GM21717 (cell line): Measurements from ENCODE around the gene ERMN.

ENCODE experiments used
- ATAC-seq: cut with Tn5 transposase; IDR thresholded peaks from one replicate; pipeline ENCODE4 v1.9.1; 2021; ENCODE audit warnings: mild to moderate bottlenecking, moderate library complexity; ENCODE audit not compliant: unreplicated experiment

The ERMN gene

DNA sequence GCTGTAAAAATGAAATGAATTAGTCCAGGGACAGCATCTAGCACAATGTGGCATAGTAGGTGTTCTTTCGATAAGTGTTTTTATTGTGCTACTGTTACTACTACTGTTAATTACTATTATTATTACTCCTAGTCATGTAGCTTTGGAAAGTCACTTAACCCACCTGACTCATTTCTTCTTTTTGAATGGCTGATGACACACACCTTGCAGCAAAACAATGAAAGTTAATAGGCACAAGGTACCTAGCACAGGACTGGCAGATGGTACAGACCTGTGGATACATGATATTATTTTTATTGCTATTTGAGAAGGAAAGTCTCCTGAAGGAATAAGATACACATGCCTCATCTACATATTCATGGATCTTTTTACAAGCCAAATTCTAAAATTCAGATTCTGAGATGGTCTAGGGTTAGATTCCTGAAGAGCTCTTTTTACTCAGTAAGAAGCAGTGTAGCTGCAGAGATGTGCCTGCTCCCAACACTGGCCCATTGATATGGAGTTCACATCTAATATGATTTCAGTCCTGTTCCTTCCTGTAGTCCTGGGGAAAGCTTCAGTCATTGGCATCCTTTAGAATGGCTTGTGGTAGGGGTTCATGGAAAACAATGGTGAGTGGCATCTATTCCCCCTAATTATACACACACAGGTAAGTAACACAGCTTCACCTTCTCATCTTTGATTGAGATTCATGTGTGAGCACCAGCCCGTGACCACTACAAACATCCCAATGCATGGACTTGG lies 7.9 kb upstream of the ERMN start:
- ATAC-seq: no peak

DNA sequence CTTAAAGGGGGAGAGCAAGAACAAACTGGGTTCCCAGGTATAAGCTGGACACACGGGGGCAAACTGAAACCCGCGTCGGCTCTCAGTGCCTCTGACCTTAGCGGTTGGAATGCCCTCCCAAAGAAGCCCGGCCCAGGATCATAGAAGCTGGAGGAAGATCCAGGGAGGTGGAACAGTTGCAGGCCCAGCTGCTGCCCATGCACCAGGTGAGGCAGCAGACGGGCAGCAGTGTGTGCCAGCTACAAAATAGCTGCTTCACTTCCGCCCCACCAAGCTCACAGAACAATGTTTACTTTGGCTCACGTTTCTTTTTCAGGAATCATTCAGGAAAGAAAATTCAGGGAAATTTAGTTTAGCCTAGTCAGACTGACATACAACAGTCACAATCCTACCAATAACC lies 3.9 kb upstream of the ERMN start:
- ATAC-seq: no peak

DNA sequence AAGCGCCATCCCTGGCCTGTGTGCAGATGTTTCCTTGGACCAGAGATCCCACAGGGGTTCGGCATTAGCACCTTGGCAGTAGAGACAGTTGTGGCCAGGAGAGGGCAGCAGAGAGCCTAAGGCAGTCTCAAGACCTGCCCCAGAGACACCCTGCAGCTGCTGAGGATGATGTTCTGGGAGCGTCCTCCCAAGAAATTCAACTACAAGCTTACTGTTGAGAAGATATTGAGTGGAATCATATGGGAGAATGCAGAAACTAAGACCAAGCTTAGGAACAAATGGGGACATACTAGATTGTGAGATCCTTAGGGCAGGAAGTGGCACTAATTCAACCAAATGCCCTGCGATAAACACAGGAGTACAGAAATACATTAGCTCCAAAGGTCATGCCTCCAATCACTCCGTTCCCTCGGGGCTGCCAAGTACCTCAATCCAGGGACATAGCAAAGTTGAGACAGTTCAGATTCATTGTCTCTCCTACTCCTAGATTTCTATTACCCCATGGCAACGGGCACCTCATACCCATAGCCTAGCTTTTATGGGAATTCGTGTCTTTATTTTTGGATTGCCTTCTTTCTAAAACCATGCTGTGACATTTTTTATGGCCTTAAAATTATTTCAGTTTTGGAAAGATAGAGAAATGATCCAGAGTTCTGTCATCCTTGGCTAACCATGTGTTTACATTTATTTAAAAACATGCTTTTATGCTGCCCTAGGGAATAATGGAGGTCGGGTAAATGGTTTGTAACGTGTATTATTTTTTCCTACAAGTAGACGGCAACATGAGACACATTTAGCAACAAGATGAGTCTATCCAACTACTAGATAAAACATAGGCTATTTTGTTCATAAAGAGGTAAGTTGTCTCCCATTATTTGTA lies 2.2 kb upstream of the ERMN start:
- peak; percentile 99 for ATAC-seq

DNA sequence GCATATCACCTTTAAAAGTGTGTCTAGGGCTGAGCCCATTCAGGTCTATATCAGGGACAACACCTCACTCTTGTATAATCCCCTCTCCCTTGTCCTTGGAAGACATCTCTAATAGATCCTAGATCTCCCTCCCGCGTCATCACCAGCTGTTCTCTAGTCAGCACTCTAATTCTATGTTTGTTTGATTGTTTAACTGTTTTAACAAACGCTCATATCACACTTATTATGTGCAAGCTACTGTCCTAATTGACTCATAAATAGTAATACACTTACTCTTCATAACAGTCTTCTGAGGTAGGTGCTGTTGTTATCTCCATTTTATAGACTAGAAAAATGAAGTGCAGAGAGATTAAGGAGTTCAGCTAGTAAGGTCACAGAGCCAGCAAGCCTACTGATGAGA lies 1.6 kb upstream of the ERMN start:
- ATAC-seq: peak; percentile 7

DNA sequence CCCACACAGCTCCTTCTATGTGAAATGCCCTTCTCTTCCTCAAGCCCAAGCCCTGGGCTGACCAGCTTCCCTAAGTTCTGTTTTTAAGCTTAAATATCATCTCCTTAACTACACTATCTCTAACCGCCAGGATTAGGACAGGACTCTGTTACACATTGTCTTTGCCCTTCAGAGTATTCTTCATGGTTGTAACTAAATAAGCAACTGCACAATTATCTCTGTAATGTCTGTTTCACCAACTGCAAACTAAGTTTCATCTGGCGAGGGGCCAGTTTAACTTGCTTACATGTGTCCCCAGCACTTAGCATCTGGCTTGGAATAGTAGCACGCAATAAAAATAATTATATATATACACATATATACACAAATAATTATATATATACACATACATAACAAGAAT lies 1.1 kb upstream of the ERMN start:
- no peak for ATAC-seq

DNA sequence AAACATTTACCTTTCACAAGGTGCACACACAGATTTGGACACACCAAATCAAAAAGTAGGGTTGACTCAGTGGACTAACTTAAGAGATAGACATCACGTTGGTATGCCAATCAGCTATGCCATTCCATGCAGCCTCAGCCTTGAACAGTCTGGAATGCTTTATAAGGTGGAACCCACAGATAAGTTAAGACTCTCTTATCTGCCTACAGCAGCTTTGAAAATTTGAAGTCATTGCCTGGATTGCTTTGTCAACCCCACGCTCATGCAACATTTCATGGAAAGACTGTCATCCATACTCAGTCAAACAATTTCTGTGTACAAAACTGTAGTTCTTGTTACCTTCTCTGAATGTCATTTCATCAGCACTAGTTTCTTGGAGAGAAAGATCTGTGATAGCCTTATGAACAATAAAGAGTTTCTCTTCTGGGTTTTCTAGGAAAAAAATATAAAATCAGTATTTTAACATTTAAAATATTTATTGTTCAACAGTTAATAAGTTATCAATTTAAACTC lies 1.2 kb downstream of the ERMN start:
- ATAC-seq: no peak

DNA sequence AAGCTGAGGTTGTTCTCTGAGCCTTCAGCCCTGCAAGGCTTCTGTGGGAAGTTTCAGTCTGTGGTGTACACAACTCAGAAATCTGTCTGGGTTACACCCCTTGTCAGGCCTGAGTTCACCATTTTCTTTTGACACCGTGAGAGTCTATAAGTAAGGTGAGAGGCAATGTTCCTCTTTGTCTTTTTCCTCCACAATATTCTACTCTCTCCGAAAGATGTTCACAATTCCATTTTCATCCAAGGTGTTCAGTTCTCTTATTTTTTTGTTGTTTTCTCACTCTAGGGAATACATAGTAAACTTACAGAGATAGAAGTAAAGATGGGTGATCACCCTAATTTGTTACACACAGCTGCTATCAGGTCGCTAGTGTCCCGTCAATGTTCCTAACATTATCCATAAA lies 3.2 kb downstream of the ERMN start:
- no peak for ATAC-seq

DNA sequence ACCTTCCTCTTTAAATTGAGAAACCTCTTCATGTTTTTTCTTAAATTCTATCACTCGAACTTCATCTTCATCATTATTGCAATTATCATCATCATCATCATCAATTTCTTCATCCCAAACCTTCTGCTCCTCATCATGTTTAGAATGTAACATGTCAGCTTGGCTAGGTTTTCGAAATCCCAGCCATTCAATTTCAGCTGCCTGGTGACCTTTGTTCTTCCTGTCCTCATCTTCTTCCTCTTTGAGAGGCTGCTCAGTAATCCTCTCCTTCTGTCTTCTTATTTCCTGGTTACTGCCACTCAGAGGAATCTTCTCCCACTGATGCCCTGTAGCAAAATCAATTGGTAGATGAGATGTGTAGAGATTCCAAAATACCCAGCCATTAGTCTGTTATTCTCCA lies 4.2 kb downstream of the ERMN start:
- ATAC-seq: no peak

DNA sequence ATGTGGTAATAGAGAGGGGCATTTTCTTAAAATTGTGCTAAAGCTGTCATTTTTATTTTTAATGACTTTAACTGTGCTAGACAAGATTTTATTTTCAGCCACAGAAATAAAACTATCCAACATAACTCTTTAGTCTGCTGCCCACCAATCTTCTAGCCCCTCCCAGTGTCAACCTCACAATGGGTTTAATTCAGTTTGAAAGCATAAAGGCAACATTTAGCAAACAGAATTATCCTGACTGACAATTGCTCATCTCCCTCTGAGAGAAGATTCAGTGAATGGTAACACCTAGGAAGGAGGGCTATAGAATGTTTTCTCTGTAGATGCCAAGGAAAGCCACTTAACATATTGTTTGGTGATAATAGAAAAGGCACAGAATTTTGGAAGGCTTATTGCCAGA lies 5.2 kb downstream of the ERMN start:
- ATAC-seq: no peak

DNA sequence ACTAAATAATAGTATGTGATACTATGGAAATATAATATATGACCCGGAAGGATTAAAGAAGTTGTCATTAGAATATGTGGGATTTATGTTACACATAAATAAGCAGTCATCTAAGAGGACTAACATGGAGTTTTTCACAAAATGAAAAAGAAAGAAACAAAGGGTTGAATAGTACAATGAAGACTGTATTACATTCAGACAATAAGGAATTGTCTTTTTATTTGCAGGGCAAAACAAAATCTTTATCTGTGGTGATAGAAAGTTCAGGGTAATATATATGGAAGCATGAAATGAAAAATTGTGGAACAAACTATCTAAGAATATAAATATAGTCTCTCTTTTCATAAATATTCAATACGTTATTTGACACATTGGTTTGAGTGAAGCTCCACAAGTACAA lies 5.8 kb downstream of the ERMN start:
- no peak for ATAC-seq

DNA sequence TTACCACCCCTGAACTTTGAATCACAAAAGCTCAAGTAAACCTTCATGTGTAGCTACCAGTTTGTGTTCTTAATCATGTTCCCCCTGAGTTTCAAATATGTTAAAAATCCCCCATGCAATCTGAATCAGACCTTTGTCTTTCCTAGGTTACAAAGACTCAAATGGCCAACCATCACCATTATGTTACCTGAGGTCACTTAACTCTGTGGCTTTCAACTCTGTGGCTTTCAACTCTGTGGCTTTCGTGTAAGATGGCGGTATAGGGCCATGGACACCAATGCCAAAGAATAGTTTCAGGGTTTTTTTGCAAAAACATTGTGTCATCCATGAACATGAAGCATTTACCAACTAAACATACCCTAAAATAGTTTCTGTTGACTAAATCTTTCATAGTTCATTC lies 6.7 kb downstream of the ERMN start:
- no peak for ATAC-seq

DNA sequence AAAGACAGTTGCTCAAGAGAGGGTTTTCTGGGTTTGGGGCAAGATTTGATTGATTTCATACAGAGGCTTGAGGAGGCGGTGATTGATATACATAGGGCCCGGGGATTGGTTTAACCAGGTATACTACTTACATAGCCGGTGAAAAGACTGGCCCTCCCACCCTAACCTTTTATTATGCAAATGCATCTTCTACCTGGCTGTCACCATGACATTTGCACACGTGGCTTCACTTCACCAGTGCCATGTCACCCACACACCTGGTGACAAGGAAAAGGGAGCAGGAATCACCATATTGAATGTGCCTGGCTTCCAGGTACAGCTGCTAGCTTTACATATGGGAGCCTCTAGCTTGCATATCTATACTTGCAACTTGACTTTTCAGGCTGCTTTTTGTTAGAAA lies 9.7 kb downstream of the ERMN start:
- ATAC-seq: no peak

DNA sequence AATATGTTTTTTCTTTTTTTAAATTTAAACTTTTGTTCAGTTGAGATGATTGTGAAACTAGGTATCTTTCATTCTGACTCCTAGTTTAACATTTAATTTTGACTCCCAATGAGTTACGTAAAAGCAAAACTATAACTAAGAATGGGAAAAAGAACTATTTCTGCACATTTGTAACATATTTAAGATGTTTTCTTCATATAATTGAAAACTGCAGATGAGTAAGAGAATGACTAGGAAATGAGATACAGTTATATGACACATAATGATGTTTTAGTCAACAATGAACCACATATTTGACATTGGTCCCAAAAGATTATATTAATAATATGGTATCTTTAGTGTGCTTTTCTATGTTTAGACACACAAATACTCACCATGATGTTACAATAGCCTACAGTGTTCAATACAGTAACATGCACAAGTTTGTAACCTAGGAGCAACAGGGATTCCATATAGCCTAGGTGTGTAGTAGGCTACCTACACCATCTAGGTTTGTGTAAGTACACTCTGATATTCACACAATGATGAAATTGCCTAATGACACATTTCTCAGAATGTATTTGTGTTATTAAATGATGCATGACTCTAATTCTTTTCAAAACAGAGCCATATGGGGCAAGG lies 12.6 kb downstream of the ERMN start:
- peak; percentile 49 for ATAC-seq

DNA sequence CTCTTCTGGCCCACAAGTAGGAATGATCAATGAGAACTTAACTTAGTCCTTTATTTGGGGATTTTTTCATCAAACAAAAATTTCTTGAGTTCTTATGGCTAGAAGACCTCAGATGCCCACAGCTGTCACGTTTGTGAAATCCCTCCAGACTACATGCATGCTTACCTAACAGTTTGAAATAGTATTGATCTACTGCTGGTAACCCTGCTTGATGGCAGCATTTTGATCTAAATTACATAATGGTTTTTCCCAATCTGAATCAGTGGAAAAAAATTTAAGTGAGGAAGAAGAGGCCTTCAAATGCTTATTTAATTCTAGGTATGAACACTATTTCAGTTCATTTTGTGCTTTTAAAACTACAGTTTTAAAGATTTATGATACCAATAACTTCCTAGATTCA lies 13.9 kb downstream of the ERMN start:
- no peak for ATAC-seq

DNA sequence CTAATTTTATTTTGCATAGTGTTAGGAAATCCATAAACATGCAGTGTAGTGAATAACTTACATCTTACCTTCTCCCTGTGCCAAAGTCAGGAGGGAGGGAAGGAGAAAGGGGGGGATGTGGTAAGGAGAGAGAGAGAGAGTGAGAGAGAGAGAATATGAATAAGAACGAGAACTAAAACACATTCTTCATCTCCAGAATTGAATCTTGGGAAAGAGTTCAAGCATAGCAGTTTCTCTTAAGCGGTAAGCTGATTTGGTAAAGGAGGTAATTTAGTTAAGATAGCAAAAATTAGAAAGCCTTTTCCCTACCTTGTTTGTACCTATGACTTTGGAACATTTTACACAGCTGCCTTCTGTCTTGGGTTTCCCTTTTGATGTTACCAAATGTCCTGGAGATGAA lies 15.7 kb downstream of the ERMN start:
- ATAC-seq: no peak

DNA sequence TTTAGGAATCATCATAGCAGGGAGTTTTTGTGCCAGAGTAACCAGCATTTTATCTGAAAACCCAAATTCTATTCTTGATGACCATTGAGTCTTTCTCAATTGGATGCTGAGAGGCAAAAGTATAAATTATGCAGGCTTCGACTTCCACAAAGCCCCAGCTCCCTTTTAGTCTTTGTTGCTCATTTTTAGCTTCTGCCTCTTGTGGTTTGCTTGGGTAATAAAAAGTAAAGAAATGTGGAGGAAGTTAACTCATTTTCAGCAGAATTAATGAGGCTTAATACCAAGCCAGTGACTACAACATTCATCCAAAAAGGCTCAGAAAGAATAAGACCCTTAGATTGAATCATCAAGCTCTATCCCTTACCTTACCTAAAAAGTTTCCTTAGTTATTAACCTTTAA lies 18.6 kb downstream of the ERMN start:
- ATAC-seq: no peak

DNA sequence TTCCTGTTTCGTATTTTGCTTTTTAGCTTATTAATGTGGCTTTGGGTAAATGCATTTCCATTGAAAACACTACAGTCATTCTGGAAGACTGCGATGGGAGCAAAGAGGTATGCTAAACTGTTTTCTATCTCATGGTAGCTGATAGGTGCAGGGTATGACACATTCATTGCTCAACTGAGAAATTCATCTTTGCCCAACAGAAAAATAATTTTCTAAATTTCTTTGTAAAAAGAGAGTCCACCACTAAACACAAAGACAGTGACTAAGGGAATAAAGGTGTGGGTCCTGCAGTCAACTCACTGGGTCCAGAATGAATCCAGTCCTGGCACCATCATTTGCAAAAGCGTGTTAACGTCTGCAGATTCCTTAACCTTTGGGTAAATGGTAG lies 19.9 kb downstream of the ERMN start:
- ATAC-seq: no peak

DNA sequence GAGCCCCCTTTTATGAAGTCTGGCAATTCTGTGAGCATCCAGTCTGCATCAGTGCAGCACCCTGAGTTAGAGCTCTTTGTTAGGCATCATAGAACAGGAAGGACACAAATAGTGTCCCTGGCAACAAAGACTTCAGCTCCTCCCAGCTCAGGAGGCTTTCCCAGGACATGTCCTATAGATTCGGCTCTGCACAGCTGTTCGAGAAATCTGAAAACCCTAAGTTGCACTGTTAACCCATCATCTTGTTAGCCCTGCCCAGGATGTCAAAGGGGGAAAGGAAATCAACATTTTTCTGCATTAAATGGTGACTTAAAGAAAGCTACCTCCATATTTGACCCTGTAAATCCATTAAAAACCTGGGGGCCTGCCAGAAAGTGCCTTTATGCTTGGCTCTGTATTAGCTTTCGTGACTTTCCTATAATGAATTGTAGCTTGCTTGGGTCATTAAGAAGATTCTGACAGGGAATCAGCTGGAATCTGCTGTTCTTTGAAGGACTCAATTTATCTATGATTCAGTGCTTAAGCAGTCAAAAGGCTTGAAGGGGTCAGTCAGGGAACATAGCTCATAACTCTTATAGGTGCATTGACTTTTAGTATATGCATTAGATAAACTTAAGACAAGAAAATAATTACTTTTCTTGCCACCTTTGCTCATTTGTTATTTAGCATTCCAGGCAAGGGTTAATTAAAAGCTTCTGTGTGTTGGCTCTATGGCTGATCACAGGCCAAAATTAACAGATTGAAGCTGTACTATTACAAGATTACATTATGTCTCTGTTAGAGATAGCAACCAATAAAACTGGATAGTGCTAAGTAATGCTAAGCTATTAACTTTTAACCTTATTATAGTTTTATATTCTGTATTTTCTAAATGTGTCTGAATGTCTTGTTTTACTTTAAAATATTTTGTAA lies 20.6 kb downstream of the ERMN start:
- no peak for ATAC-seq

DNA sequence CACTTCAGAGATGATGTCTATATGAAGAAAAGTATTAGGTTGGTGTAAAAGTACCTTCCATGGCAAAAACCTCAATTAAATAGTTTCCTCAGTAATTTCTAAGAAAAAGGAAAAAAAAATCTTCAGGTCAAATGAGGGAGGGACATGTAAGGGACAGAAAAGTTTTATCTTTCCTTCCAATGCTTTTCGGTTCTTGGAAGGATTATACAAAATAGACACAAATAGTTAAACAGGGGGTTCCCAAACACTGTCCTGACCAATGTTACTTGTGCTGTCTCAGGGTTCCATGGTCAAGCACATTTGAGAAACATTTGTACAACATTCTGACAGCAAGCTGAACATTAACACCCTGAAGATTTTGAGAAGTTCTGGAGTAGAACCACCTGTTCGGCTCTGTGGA lies 22.0 kb downstream of the ERMN start:
- no peak for ATAC-seq

DNA sequence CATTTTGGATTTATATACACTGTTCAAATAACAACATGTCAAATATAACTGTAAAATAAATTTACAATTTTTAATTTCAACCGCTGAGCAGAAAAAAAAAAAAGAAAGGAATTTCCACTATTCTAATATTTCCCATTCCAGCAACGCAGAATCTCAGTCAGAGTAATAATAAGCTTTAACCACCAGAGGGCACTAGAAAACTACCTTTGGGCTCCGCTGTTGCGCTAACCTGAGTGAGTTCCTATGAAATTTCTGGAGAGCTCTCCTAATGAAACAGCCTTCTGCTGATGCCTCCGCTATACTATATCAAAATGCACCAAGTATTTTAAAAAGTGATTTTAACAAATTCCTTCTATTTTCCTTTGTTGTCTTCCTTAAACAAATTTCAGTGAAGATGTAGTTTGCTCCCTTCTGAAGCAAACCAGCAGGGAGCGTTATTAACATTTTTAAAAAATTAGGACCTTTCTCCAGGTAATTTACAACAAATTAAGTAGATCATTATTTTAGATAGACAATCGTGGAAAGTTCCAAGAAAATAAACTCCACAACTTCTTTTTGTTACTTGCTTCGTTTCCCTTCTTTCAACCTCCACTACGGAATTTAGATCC lies 23.0 kb downstream of the ERMN start:
- peak; percentile 70 for ATAC-seq
